ENCODE data around the gene SNAI1. TPM values are rescaled to one million over a fixed set of nuclear protein-coding genes. Genes with fewer than 3 reads are reported as not detected.

SNAI1 gene
- total RNA-seq, 1 experiment from 2014 or later, result 4.1 TPM

GRCh38 chr20:50019466-50020256, 36.9 kb downstream of the SNAI1 start:
- no peaks in the 10 kb centered on the region for H3K4me1 ChIP-seq (ENCODE audit: insufficient read depth, low read length, poor library complexity, severe bottlenecking)
- no peaks in the 10 kb centered on the region for H3K36me3 ChIP-seq (ENCODE audit: insufficient read depth, low read length, poor library complexity, severe bottlenecking)
- no peaks in the 10 kb centered on the region for H3K27me3 ChIP-seq (replicated peaks; ENCODE audit: insufficient read depth, low read depth, low read length, poor library complexity)
- POLR2A ChIA-PET (ENCODE audit: low non-redundant PET), result no interaction called here
- BruUV-seq (replicated peaks), result no TSS peak
- CTCF ChIA-PET, result interaction anchor here (0.7 kb wide), 2 partner anchors 52 to 1213 kb away, joined by 3 to 4 read pairs; no protein-coding TSS in a partner anchor
- no peak overlapping the region for H3K27ac ChIP-seq (ENCODE audit: low read depth, low read length, poor library complexity, severe bottlenecking)
- intact Hi-C loops (cut with micrococcal nuclease; ENCODE audit: unreplicated experiment), result no loop called here
- no peak for DNase-seq (ENCODE audit: low spot score)
- H3K9me3 ChIP-seq (ENCODE audit: low read depth, low read length, poor library complexity, severe bottlenecking), result no peaks in the 10 kb centered on the region
- no peak overlapping the region for H3K4me3 ChIP-seq (ENCODE audit: low read depth, low read length, poor library complexity, severe bottlenecking)
- TF ChIP-seq EZH2 (IDR thresholded peaks at IDR 0.05; ENCODE audit: borderline replicate concordance, low read depth, low read length, poor library complexity, severe bottlenecking), result no peak
- TF ChIP-seq CTCF (conservative IDR thresholded peaks at IDR 0.05; ENCODE audit: low read depth, low read length), result no peak

GRCh38 chr20:50020288-50020687, 37.5 kb downstream of the SNAI1 start:
- no peaks in the 10 kb centered on the region for H3K36me3 ChIP-seq (ENCODE audit: insufficient read depth, low read length, poor library complexity, severe bottlenecking)
- POLR2A ChIA-PET (ENCODE audit: low non-redundant PET), result no interaction called here
- H3K9me3 ChIP-seq (ENCODE audit: low read depth, low read length, poor library complexity, severe bottlenecking), result no peaks in the 10 kb centered on the region
- CTCF ChIA-PET, result interaction anchor here (0.7 kb wide), 2 partner anchors 51 to 1212 kb away, joined by 3 to 4 read pairs; no protein-coding TSS in a partner anchor
- no peak for TF ChIP-seq EZH2 (IDR thresholded peaks at IDR 0.05; ENCODE audit: borderline replicate concordance, low read depth, low read length, poor library complexity, severe bottlenecking)
- TF ChIP-seq CTCF (conservative IDR thresholded peaks at IDR 0.05; ENCODE audit: low read depth, low read length), result no peak
- H3K27me3 ChIP-seq (replicated peaks; ENCODE audit: insufficient read depth, low read depth, low read length, poor library complexity), result no peaks in the 10 kb centered on the region
- intact Hi-C loops (cut with micrococcal nuclease; ENCODE audit: unreplicated experiment), result no loop called here
- H3K4me1 ChIP-seq (ENCODE audit: insufficient read depth, low read length, poor library complexity, severe bottlenecking), result no peaks in the 10 kb centered on the region
- no peak overlapping the region for H3K4me3 ChIP-seq (ENCODE audit: low read depth, low read length, poor library complexity, severe bottlenecking)
- DNase-seq (ENCODE audit: low spot score), result no peak
- no peak overlapping the region for H3K27ac ChIP-seq (ENCODE audit: low read depth, low read length, poor library complexity, severe bottlenecking)
- BruUV-seq (replicated peaks), result no TSS peak

- intact Hi-C loops (cut with micrococcal nuclease; ENCODE audit: unreplicated experiment), result no loop called here
- Histone ChIP-seq H3K9me3 (ENCODE audit: low read depth, low read length, poor library complexity, severe bottlenecking) (no peaks in the 10 kb centered on the region), H3K36me3 (ENCODE audit: insufficient read depth, low read length, poor library complexity, severe bottlenecking) (no peaks in the 10 kb centered on the region), H3K4me1 (ENCODE audit: insufficient read depth, low read length, poor library complexity, severe bottlenecking) (no peaks in the 10 kb centered on the region), H3K27ac (ENCODE audit: low read depth, low read length, poor library complexity, severe bottlenecking) (no peak overlapping the region), H3K27me3 (replicated peaks; ENCODE audit: insufficient read depth, low read depth, low read length, poor library complexity) (no peaks in the 10 kb centered on the region), H3K4me3 (ENCODE audit: low read depth, low read length, poor library complexity, severe bottlenecking) (no peak overlapping the region)
- no TSS peak for BruUV-seq (replicated peaks)
- DNase-seq (ENCODE audit: low spot score), result no peak
- TF ChIP-seq EZH2 (IDR thresholded peaks at IDR 0.05; ENCODE audit: borderline replicate concordance, low read depth, low read length, poor library complexity, severe bottlenecking) (no peak), CTCF (conservative IDR thresholded peaks at IDR 0.05; ENCODE audit: low read depth, low read length) (no peak)
- ChIA-PET CTCF (no interaction called here), POLR2A (ENCODE audit: low non-redundant PET) (no interaction called here)
Observed at GRCh38 chr20:50022676-50023075, 39.9 kb downstream of the SNAI1 start.
